Right atrium auricular region (tissue), 2 donors: ENCODE data around the gene CAPN10. TPM values are rescaled to one million over a fixed set of nuclear protein-coding genes. Genes with fewer than 3 reads are reported as not detected.

Experiments
- DNase-seq: peaks from one replicate; pipeline ENCODE4 v3.0.0-alpha.2; 2019; ENCODE audit warnings: low spot score
- H3K27ac ChIP-seq, 2 donors: fragments of 200-600 bp; sonication (generic); 1 replicate in 1 of 2; 2 replicates in 1 of 2; pipeline ENCODE4 v1.5.1; 2016 to 2019
- H3K27me3 ChIP-seq, 2 donors: fragments of 200-600 bp; sonication (generic); one replicate each; pipeline versions ENCODE4 v1.5.1 to v1.6.0; 2017 to 2019
- H3K36me3 ChIP-seq: fragments of 200-600 bp; sonication (generic); one replicate; pipeline ENCODE4 v1.5.1; 2016
- H3K4me1 ChIP-seq, 2 donors: fragments of 200-600 bp; sonication (generic); one replicate each; pipeline versions ENCODE4 v1.5.1 to v1.6.0; 2017 to 2019
- H3K4me3 ChIP-seq, 2 donors: fragments of 200-600 bp; sonication (generic); 1 replicate in 1 of 2; 2 replicates in 1 of 2; pipeline ENCODE4 v1.5.1; 2017 to 2019; ENCODE audit warnings: mild to moderate bottlenecking in 1 of 2, moderate library complexity in 1 of 2
- H3K9me3 ChIP-seq, 2 donors: fragments of 200-600 bp; sonication (generic); one replicate each; pipeline ENCODE4 v1.5.1; 2019
- CTCF ChIP-seq, 2 donors: fragments of 200-600 bp; sonication (generic); IDR thresholded peaks; one replicate each; pipeline ENCODE4 v1.5.1; 2019; ENCODE audit warnings: antibody characterized with exemption in 2 of 2
- total RNA-seq, 2 donors: library from RNA; depleted of rRNA; stranded (reverse); fragments of >200 nt; gene quantifications; one replicate each; pipeline ENCODE4 v1.1.0, GENCODE V29; 2016

CAPN10 gene
- total RNA-seq, 2 donors from 2014 or later, result 14.1 to 14.6 TPM

GRCh38 chr2:240589375-240589774, 2.8 kb downstream of the CAPN10 start:
- H3K4me1 ChIP-seq, result peaks cover 0 to 53% of the 10 kb centered on the region in 2 donors
- H3K27ac ChIP-seq, result peak overlapping the region in 1 of 2 donors; percentile 13
- H3K9me3 ChIP-seq, result no peaks in the 10 kb centered on the region
- peaks cover 9% of the 10 kb centered on the region for H3K36me3 ChIP-seq
- no peak for DNase-seq
- H3K4me3 ChIP-seq, result no peak overlapping the region
- no peak for TF ChIP-seq CTCF (IDR thresholded peaks at IDR 0.05)
- H3K27me3 ChIP-seq, result no peaks in the 10 kb centered on the region

- H3K27me3 ChIP-seq, result no peaks in the 10 kb centered on the region
- peaks cover 9% of the 10 kb centered on the region for H3K36me3 ChIP-seq
- DNase-seq, result no peak
- H3K9me3 ChIP-seq, result no peaks in the 10 kb centered on the region
- H3K4me3 ChIP-seq, result no peak overlapping the region
- TF ChIP-seq CTCF (IDR thresholded peaks at IDR 0.05), result no peak
- peak overlapping the region in 1 of 2 donors; percentile 13 for H3K27ac ChIP-seq
- peaks cover 0 to 53% of the 10 kb centered on the region in 2 donors for H3K4me1 ChIP-seq
Observed at GRCh38 chr2:240589850-240590525, 3.5 kb downstream of the CAPN10 start.

GRCh38 chr2:240590681-240591111, 4.2 kb downstream of the CAPN10 start:
- Histone ChIP-seq H3K27ac (peak overlapping the region in 1 of 2 donors; percentile 13), H3K4me3 (no peak overlapping the region), H3K27me3 (no peaks in the 10 kb centered on the region), H3K4me1 (peaks cover 0 to 53% of the 10 kb centered on the region in 2 donors), H3K9me3 (no peaks in the 10 kb centered on the region), H3K36me3 (peaks cover 9% of the 10 kb centered on the region)
- TF ChIP-seq CTCF (IDR thresholded peaks at IDR 0.05), result no peak
- DNase-seq, result no peak

GRCh38 chr2:240591226-240591625, 4.7 kb downstream of the CAPN10 start:
- Histone ChIP-seq H3K27me3 (no peaks in the 10 kb centered on the region), H3K27ac (no peak overlapping the region), H3K9me3 (no peaks in the 10 kb centered on the region), H3K4me3 (no peak overlapping the region), H3K4me1 (peaks cover 0 to 56% of the 10 kb centered on the region in 2 donors), H3K36me3 (peaks cover 9% of the 10 kb centered on the region)
- DNase-seq, result no peak
- no peak for TF ChIP-seq CTCF (IDR thresholded peaks at IDR 0.05)

- H3K27ac ChIP-seq, result no peak overlapping the region
- no peaks in the 10 kb centered on the region for H3K27me3 ChIP-seq
- peaks cover 0 to 60% of the 10 kb centered on the region in 2 donors for H3K4me1 ChIP-seq
- no peak for DNase-seq
- no peak for TF ChIP-seq CTCF (IDR thresholded peaks at IDR 0.05)
- H3K9me3 ChIP-seq, result no peaks in the 10 kb centered on the region
- peaks cover 9% of the 10 kb centered on the region for H3K36me3 ChIP-seq
- H3K4me3 ChIP-seq, result no peak overlapping the region
Observed at GRCh38 chr2:240591784-240592183, 5.2 kb downstream of the CAPN10 start.
